Activated naive CD4-positive, alpha-beta T cell treated with anti-CD3 and anti-CD28 coated beads, Interleukin-2, amount 10 ng/mL, durations not matched to agents 7 days and 5 days (primary cell): Measurements from ENCODE around the gene DOCK3.
"Not testable (repeated sequence)": the region's sequence is repeated elsewhere in the genome, so short reads cannot be mapped to it uniquely, and the experiment has no call there.

ENCODE experiments used
- CTCF ChIA-PET: fragments of 350-600 bp; sonication (Branson Sonifier 250); formaldehyde crosslinking; loops from one replicate; lab custom pipeline; 2021; ENCODE audit warnings: antibody characterized with exemption; lab: Charles Lee
- DNase-seq: peaks from one replicate; pipeline ENCODE4 v3.0.0-alpha.2; 2020
- H3K27ac Mint-ChIP-seq: one replicate; pipeline ENCODE4 v1.8.0; 2021; ENCODE audit warnings: mild to moderate bottlenecking, moderate library complexity, mixed read lengths
- H3K27me3 Mint-ChIP-seq: one replicate; pipeline ENCODE4 v1.8.0; 2021; ENCODE audit warnings: mild to moderate bottlenecking, mixed read lengths
- H3K36me3 Mint-ChIP-seq: one replicate; pipeline ENCODE4 v1.8.0; 2021; ENCODE audit warnings: mixed read lengths
- H3K4me1 Mint-ChIP-seq: one replicate; pipeline ENCODE4 v1.8.0; 2021; ENCODE audit warnings: mixed read lengths
- H3K4me3 Mint-ChIP-seq: one replicate; pipeline ENCODE4 v1.8.0; 2021; ENCODE audit warnings: mild to moderate bottlenecking, moderate library complexity, mixed read lengths
- H3K9me3 Mint-ChIP-seq: one replicate; pipeline ENCODE4 v1.8.0; 2021; ENCODE audit warnings: mixed read lengths

Gene DOCK3

GRCh38 chr3:51382076-51382745 lies 707.5 kb downstream of the DOCK3 start:
- no peaks in the 10 kb centered on the region for H3K9me3 Mint-ChIP-seq
- H3K27ac Mint-ChIP-seq: no peak overlapping the region

GRCh38 chr3:51382947-51383578 lies 708.3 kb downstream of the DOCK3 start:
- peaks cover 48% of the 10 kb centered on the region for H3K4me1 Mint-ChIP-seq
- H3K36me3 Mint-ChIP-seq: peaks cover 31% of the 10 kb centered on the region
- peak; percentile 16 for DNase-seq
- CTCF ChIA-PET: no interaction called here
- H3K27me3 Mint-ChIP-seq: no peaks in the 10 kb centered on the region
- H3K4me3 Mint-ChIP-seq: peak overlapping the region; percentile 99
- no peaks in the 10 kb centered on the region for H3K9me3 Mint-ChIP-seq
- no peak overlapping the region for H3K27ac Mint-ChIP-seq

More at GRCh38 chr3:51382076-51382745, 707.5 kb downstream of the DOCK3 start:
- H3K27me3 Mint-ChIP-seq: no peaks in the 10 kb centered on the region
- CTCF ChIA-PET: no interaction called here
- H3K36me3 Mint-ChIP-seq: peaks cover 24% of the 10 kb centered on the region
- DNase-seq: peak; percentile 11
- H3K4me1 Mint-ChIP-seq: peaks cover 45% of the 10 kb centered on the region
- no peak overlapping the region for H3K4me3 Mint-ChIP-seq

- Mint-ChIP-seq H3K27ac (peak overlapping the region; percentile 97), H3K9me3 (no peaks in the 10 kb centered on the region), H3K27me3 (no peaks in the 10 kb centered on the region), H3K4me1 (peaks cover 52% of the 10 kb centered on the region), H3K36me3 (peaks cover 38% of the 10 kb centered on the region), H3K4me3 (peak overlapping the region; percentile 99)
- CTCF ChIA-PET: interaction anchor here (1.5 to 1.8 kb wide), 2 partner anchors 13 to 117 kb away, joined by 4 read pairs; no protein-coding TSS in a partner anchor
- peak; percentile 43 for DNase-seq
These were observed 709.5 kb downstream of the DOCK3 start for GRCh38 chr3:51384055-51384725.

- H3K27me3 Mint-ChIP-seq: no peaks in the 10 kb centered on the region
- H3K4me1 Mint-ChIP-seq: peaks cover 54% of the 10 kb centered on the region
- H3K4me3 Mint-ChIP-seq: peak within 1 kb of the TSS; percentile 99
- H3K9me3 Mint-ChIP-seq: no peaks in the 10 kb centered on the region
- peak within 1 kb of the TSS; percentile 97 for H3K27ac Mint-ChIP-seq
- peak; percentile 99 for DNase-seq
- CTCF ChIA-PET: interaction anchor here (1.5 to 1.8 kb wide), 3 partner anchors 14 to 769 kb away, joined by 4 to 10 read pairs (median 4); partner anchors contain the start of gene MAPKAPK3
- peaks cover 43% of the 10 kb centered on the region for H3K36me3 Mint-ChIP-seq
These were observed 710.2 kb downstream of the DOCK3 start, which contains the start of gene MANF for GRCh38 chr3:51384726-51385473. Gene MANF (plus strand): TSS chr3:51385291. CDS start chr3:51385343, 52 bp downstream.

GRCh38 chr3:51385621-51386091 lies 710.9 kb downstream of the DOCK3 start:
- no peaks in the 10 kb centered on the region for H3K27me3 Mint-ChIP-seq
- CTCF ChIA-PET: interaction anchor here (1.5 to 1.8 kb wide), 3 partner anchors 14 to 769 kb away, joined by 4 to 10 read pairs (median 4); partner anchors contain the start of gene MAPKAPK3
- peaks cover 45% of the 10 kb centered on the region for H3K36me3 Mint-ChIP-seq
- peak; percentile 25 for DNase-seq
- peak overlapping the region; percentile 92 for H3K27ac Mint-ChIP-seq
- H3K4me1 Mint-ChIP-seq: peaks cover 62% of the 10 kb centered on the region
- peak overlapping the region; percentile 99 for H3K4me3 Mint-ChIP-seq
- no peaks in the 10 kb centered on the region for H3K9me3 Mint-ChIP-seq

- H3K27ac Mint-ChIP-seq: peak overlapping the region; percentile 92
- DNase-seq: no peak
- H3K27me3 Mint-ChIP-seq: no peaks in the 10 kb centered on the region
- H3K36me3 Mint-ChIP-seq: peaks cover 45% of the 10 kb centered on the region
- peak overlapping the region; percentile 99 for H3K4me3 Mint-ChIP-seq
- peaks cover 65% of the 10 kb centered on the region for H3K4me1 Mint-ChIP-seq
- H3K9me3 Mint-ChIP-seq: no peaks in the 10 kb centered on the region
- CTCF ChIA-PET: interaction anchor here (1.7 to 1.8 kb wide), 2 partner anchors 15 to 770 kb away, joined by 4 to 10 read pairs; partner anchors contain the start of gene MAPKAPK3
These were observed 711.6 kb downstream of the DOCK3 start for GRCh38 chr3:51386159-51386851.

- no peaks in the 10 kb centered on the region for H3K27me3 Mint-ChIP-seq
- CTCF ChIA-PET: interaction anchor here (1.3 to 4.4 kb wide), 5 partner anchors 114 to 771 kb away, joined by 3 to 32 read pairs (median 22); partner anchors contain the start of genes DCAF1 and MAPKAPK3
- H3K4me1 Mint-ChIP-seq: peaks cover 67% of the 10 kb centered on the region
- H3K36me3 Mint-ChIP-seq: peaks cover 46% of the 10 kb centered on the region
- peak overlapping the region; percentile 92 for H3K27ac Mint-ChIP-seq
- H3K9me3 Mint-ChIP-seq: no peaks in the 10 kb centered on the region
- peak overlapping the region; percentile 99 for H3K4me3 Mint-ChIP-seq
- DNase-seq: no peak
These were observed 712.1 kb downstream of the DOCK3 start for GRCh38 chr3:51386852-51387229.

GRCh38 chr3:51387281-51387680 lies 712.6 kb downstream of the DOCK3 start:
- CTCF ChIA-PET: interaction anchor here (0.8 to 4.4 kb wide), 7 partner anchors 113 to 1019 kb away, joined by 3 to 32 read pairs (median 7); partner anchors contain the start of genes DCAF1 and MAPKAPK3
- H3K36me3 Mint-ChIP-seq: peaks cover 46% of the 10 kb centered on the region
- not testable (repeated sequence) for H3K27ac Mint-ChIP-seq

GRCh38 chr3:51388286-51389029 lies 713.7 kb downstream of the DOCK3 start:
- CTCF ChIA-PET: interaction anchor here (0.5 to 4.4 kb wide), 24 partner anchors 11 to 1020 kb away, joined by 3 to 40 read pairs (median 4); partner anchors contain the start of genes DCAF1 and MAPKAPK3
- H3K9me3 Mint-ChIP-seq: no peaks in the 10 kb centered on the region
- DNase-seq: no peak
- H3K4me3 Mint-ChIP-seq: no peak overlapping the region
- H3K27ac Mint-ChIP-seq: peak overlapping the region; percentile 55
- H3K36me3 Mint-ChIP-seq: peaks cover 50% of the 10 kb centered on the region
- peaks cover 73% of the 10 kb centered on the region for H3K4me1 Mint-ChIP-seq
- no peaks in the 10 kb centered on the region for H3K27me3 Mint-ChIP-seq

More at GRCh38 chr3:51387281-51387680, 712.6 kb downstream of the DOCK3 start:
- not testable (repeated sequence) for H3K9me3 Mint-ChIP-seq, DNase-seq, H3K27me3 Mint-ChIP-seq
- peak overlapping the region; percentile 99 for H3K4me3 Mint-ChIP-seq
- H3K4me1 Mint-ChIP-seq: peaks cover 68% of the 10 kb centered on the region

- Mint-ChIP-seq H3K4me1 (peaks cover 75% of the 10 kb centered on the region), H3K4me3 (no peak overlapping the region), H3K9me3 (no peaks in the 10 kb centered on the region), H3K27me3 (no peaks in the 10 kb centered on the region), H3K36me3 (peaks cover 54% of the 10 kb centered on the region), H3K27ac (peak overlapping the region; percentile 49)
- CTCF ChIA-PET: interaction anchor here (0.5 to 4.4 kb wide), 28 partner anchors 10 to 819 kb away, joined by 3 to 40 read pairs (median 4); partner anchors contain the start of genes DCAF1 and MAPKAPK3
- peak; percentile 75 for DNase-seq
These were observed 714.9 kb downstream of the DOCK3 start for GRCh38 chr3:51389423-51390183.

- CTCF ChIA-PET: interaction anchor here (0.8 to 4.4 kb wide), 20 partner anchors 9 to 818 kb away, joined by 3 to 40 read pairs (median 6); partner anchors contain the start of genes DCAF1 and MAPKAPK3
- H3K4me1 Mint-ChIP-seq: peaks cover 82% of the 10 kb centered on the region
- peak overlapping the region; percentile 70 for H3K4me3 Mint-ChIP-seq
- no peak for DNase-seq
- peak overlapping the region; percentile 83 for H3K27ac Mint-ChIP-seq
- H3K9me3 Mint-ChIP-seq: no peaks in the 10 kb centered on the region
- H3K36me3 Mint-ChIP-seq: peaks cover 57% of the 10 kb centered on the region
- H3K27me3 Mint-ChIP-seq: no peaks in the 10 kb centered on the region
These were observed 715.7 kb downstream of the DOCK3 start for GRCh38 chr3:51390246-51391074.
